ENCODE results near the gene NLRP3.

GRCh38 chr1:247387096-247387495 is 28.9 kb upstream of the NLRP3 start:
- no peak for TF ChIP-seq CTCF (IDR thresholded peaks at IDR 0.05; ENCODE audit: low read depth, low read length, missing input control)
- no peak for TF ChIP-seq EGR1 (IDR thresholded peaks at IDR 0.05; ENCODE audit: low read depth in 2 of 2)
- TF ChIP-seq HNF4G (IDR thresholded peaks at IDR 0.05) = no peak
- TF ChIP-seq ZBTB33 (IDR thresholded peaks at IDR 0.05) = no peak
- no peak for TF ChIP-seq RAD21 (IDR thresholded peaks at IDR 0.05)
- no peak for TF ChIP-seq FOXA1 (IDR thresholded peaks at IDR 0.05)
